ENCODE data around the gene BAZ2B. TPM values are rescaled to one million over a fixed set of nuclear protein-coding genes. Genes with fewer than 3 reads are reported as not detected.

The BAZ2B gene
- total and polyA plus RNA-seq, 2 donors (not counting 3 experiments of a cell fraction or from before 2014, with no cell fraction given), result 22.1 to 73.8 TPM

- peaks cover 18% of the 10 kb centered on the region for H3K4me1 ChIP-seq (ENCODE audit: control insufficient read depth, extremely low read depth, insufficient read depth, low read length)
- no peaks in the 10 kb centered on the region for H3K9me3 ChIP-seq (replicated peaks; ENCODE audit: control insufficient read depth, insufficient read depth, low read length)
- DNase-seq (ENCODE audit: low read depth, low spot score), result no peak
- H3K79me2 ChIP-seq (ENCODE audit: control insufficient read depth, insufficient read depth, low read length), result peaks cover 4% of the 10 kb centered on the region
- H3K9me1 ChIP-seq (replicated peaks; ENCODE audit: control insufficient read depth, extremely low read depth, insufficient read depth, low read length), result no peaks in the 10 kb centered on the region
- dilution Hi-C loops (cut with MboI; ENCODE audit: extremely low pct_ligation_motif_present, low sequenced_read_pairs), result no loop called here
- intact Hi-C loops (cut with micrococcal nuclease), result no loop called here
- H3K36me3 ChIP-seq (ENCODE audit: control insufficient read depth in 2 of 2, extremely low read depth in 1 of 2, insufficient read depth in 2 of 2, low read length in 2 of 2), result no peaks in the 10 kb centered on the region
- H2AFZ ChIP-seq (ENCODE audit: low read depth, low read length), result no peak overlapping the region
- TF ChIP-seq MAX (IDR thresholded peaks at IDR 0.05; ENCODE audit: insufficient read depth, insufficient read length) (no peak), CTCF (IDR thresholded peaks at IDR 0.05; ENCODE audit: extremely low read depth in 1 of 2, insufficient read depth in 1 of 2, low read depth in 1 of 2, low read length in 2 of 2) (no peak), JUN (IDR thresholded peaks at IDR 0.05; ENCODE audit: borderline replicate concordance, insufficient read depth, insufficient read length, low read depth) (no peak), GATA2 (IDR thresholded peaks at IDR 0.05; ENCODE audit: insufficient read depth, insufficient read length, low read depth, low read length) (no peak), POLR2A (IDR thresholded peaks at IDR 0.05; ENCODE audit: low read depth, low read length) (no peak), EZH2 (IDR thresholded peaks at IDR 0.05; ENCODE audit: borderline replicate concordance, low read depth, low read length, severe bottlenecking) (no peak)
- no TSS peak for BruUV-seq (replicated peaks)
- no peak overlapping the region for H3K9ac ChIP-seq (replicated peaks; ENCODE audit: extremely low read depth, insufficient read depth, low read length)
- ChIA-PET CTCF (no interaction called here), POLR2A (no interaction called here)
- H3K4me3 ChIP-seq (replicated peaks in 1 of 3; ENCODE audit: insufficient read depth in 1 of 3, low read depth in 1 of 3, low read length in 3 of 3), result no peak overlapping the region
- H4K20me1 ChIP-seq (replicated peaks; ENCODE audit: control insufficient read depth, extremely low read depth, insufficient read depth, low read length), result no peaks in the 10 kb centered on the region
- H3K4me2 ChIP-seq (ENCODE audit: insufficient read depth, low read length), result no peak overlapping the region
- no peak for FAIRE-seq
- no peak overlapping the region for H3K27ac ChIP-seq (ENCODE audit: insufficient read depth, low read depth, low read length)
- H3K27me3 ChIP-seq (ENCODE audit: control insufficient read depth in 2 of 2, insufficient read depth in 2 of 2, low read length in 2 of 2), result no peaks in the 10 kb centered on the region
These were observed 102.6 kb downstream of the BAZ2B start for GRCh38 chr2:159513745-159514144.

- no peaks in the 10 kb centered on the region for H3K36me3 ChIP-seq (ENCODE audit: control insufficient read depth in 2 of 2, extremely low read depth in 1 of 2, insufficient read depth in 2 of 2, low read length in 2 of 2)
- TF ChIP-seq JUN (IDR thresholded peaks at IDR 0.05; ENCODE audit: borderline replicate concordance, insufficient read depth, insufficient read length, low read depth) (no peak), POLR2A (IDR thresholded peaks at IDR 0.05; ENCODE audit: low read depth, low read length) (no peak)
- H3K4me2 ChIP-seq (ENCODE audit: insufficient read depth, low read length), result no peak overlapping the region
- peaks cover 5% of the 10 kb centered on the region for H3K4me1 ChIP-seq (ENCODE audit: control insufficient read depth, extremely low read depth, insufficient read depth, low read length)
- no peaks in the 10 kb centered on the region for H3K27me3 ChIP-seq (ENCODE audit: control insufficient read depth in 2 of 2, insufficient read depth in 2 of 2, low read length in 2 of 2)
- ChIA-PET CTCF (no interaction called here), POLR2A (no interaction called here)
- H3K9ac ChIP-seq (replicated peaks; ENCODE audit: extremely low read depth, insufficient read depth, low read length), result no peak overlapping the region
- H3K27ac ChIP-seq (ENCODE audit: insufficient read depth, low read depth, low read length), result no peak overlapping the region
- DNase-seq (ENCODE audit: low read depth, low spot score) (no peak), FAIRE-seq (no peak)
- H3K4me3 ChIP-seq (replicated peaks in 1 of 3; ENCODE audit: insufficient read depth in 1 of 3, low read depth in 1 of 3, low read length in 3 of 3), result no peak overlapping the region
- no peaks in the 10 kb centered on the region for H3K9me3 ChIP-seq (replicated peaks; ENCODE audit: control insufficient read depth, insufficient read depth, low read length)
- peaks cover 2% of the 10 kb centered on the region for H4K20me1 ChIP-seq (replicated peaks; ENCODE audit: control insufficient read depth, extremely low read depth, insufficient read depth, low read length)
- no peaks in the 10 kb centered on the region for H3K9me1 ChIP-seq (replicated peaks; ENCODE audit: control insufficient read depth, extremely low read depth, insufficient read depth, low read length)
- H3K79me2 ChIP-seq (ENCODE audit: control insufficient read depth, insufficient read depth, low read length), result peaks cover 7% of the 10 kb centered on the region
- dilution Hi-C loops (cut with MboI; ENCODE audit: extremely low pct_ligation_motif_present, low sequenced_read_pairs) (no loop called here), intact Hi-C loops (cut with micrococcal nuclease) (no loop called here)
- BruUV-seq (replicated peaks), result no TSS peak
- H2AFZ ChIP-seq (ENCODE audit: low read depth, low read length), result no peak overlapping the region
These were observed 108.2 kb downstream of the BAZ2B start for GRCh38 chr2:159508140-159508539.

All from endothelial cell of umbilical vein (primary cell).